Muscle of arm (tissue), 12 donors: ENCODE data around the gene PAOX. TPM values are rescaled to one million over a fixed set of nuclear protein-coding genes. Genes with fewer than 3 reads are reported as not detected.

ENCODE experiments used
- DNase-seq: peaks from one replicate; pipeline ENCODE4 v3.0.0-alpha.2; 2013
- polyA plus RNA-seq, 12 donors: library from polyadenylated mRNA; unstranded; fragments of 120-200 nt; gene quantifications; one replicate each; pipeline ENCODE4 v1.2.1, GENCODE V29; 2013; ENCODE audit not compliant: insufficient read length in 12 of 12

The PAOX gene
- polyA plus RNA-seq, 12 donors: 2.5 to 4.5 (median 3.6) TPM; not detected in 2

DNA sequence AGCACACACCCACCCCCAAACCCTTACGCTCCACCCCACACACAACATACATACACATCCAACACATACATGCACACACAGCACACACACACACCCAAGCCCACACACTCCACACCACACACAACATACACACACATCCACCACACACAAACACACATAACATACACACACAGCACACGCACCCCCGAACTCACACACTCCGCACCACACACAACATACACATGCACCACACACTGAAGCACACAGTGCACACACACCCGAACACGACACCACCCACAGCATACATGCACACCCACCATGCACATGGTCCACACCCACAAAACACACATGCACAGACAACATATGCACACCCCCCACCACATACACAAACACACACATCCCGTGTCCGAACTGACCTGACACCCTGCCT is 29.9 kb upstream of the PAOX start:
- DNase-seq: no peak

DNA sequence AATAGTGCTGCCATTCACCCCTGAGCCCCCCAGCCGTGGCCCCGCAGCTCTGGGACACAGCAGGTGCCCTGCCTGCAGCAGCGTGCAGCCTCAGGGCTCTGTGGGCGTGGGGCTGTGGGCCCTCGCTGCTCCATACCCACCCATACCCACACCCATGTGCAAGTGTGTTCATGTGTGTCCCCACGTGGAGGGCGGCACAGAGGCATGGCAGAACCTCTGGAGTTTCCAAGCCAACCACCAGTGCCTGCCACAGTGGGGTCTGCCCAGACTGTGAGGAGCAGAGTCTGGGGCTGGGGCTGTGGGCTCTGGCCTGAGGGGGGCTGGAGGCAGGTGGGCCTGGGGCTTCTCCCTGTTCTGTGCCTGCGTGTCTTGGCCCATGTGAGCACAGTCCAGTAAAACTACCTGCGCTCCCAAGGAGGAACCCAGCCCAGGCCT is 29.5 kb upstream of the PAOX start:
- DNase-seq: no peak

DNA sequence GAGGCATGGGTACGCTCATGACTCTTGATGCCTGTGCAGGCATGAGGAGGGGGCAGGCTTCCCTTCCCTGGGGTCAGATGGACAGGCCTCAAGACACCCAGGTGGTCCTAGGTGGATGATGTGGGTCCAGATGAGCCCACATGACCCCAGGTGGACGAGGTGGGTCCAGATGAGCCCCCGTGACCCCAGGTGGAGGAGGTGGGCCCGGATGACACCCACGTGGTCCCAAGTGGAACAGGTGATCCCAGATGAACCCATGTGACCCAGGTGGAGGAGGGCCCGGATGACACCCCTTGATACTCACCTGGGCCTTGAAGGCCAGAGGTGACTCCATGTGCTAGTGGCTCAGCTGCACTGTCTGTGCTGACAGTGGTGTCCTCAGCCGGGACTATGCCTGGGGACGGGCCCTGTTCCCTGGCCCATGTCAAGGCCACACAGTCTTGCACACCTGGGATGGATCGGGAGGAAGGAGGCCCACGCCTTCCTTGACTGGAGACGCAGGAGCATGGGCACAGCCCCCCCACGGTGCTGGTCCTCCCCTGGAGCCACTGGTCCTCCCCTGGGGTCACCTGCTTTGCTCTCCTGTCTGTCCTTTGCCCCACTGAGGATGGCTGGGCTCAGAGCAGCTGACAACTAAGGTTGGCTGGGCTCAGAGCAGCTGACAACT is 28.6 kb upstream of the PAOX start:
- no peak for DNase-seq

DNA sequence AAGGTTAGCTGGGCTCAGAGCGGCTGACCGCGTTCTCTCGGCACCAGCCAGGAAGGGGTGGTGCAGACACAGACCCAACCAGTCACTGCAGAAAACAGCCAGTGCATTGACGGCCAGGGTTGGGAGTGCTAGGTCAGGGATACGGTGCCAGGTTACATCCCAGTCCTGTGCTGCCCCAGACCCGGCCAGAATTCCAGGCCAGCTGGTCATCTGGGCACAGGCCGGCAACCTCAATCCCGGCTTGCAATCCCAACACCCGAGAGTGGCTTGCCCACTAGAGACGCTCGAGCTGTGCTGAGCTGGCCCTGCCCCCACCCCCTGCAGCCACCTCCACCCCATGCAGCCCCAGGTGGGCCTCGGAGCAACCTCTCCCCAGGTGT is 28.1 kb upstream of the PAOX start:
- DNase-seq: no peak

DNA sequence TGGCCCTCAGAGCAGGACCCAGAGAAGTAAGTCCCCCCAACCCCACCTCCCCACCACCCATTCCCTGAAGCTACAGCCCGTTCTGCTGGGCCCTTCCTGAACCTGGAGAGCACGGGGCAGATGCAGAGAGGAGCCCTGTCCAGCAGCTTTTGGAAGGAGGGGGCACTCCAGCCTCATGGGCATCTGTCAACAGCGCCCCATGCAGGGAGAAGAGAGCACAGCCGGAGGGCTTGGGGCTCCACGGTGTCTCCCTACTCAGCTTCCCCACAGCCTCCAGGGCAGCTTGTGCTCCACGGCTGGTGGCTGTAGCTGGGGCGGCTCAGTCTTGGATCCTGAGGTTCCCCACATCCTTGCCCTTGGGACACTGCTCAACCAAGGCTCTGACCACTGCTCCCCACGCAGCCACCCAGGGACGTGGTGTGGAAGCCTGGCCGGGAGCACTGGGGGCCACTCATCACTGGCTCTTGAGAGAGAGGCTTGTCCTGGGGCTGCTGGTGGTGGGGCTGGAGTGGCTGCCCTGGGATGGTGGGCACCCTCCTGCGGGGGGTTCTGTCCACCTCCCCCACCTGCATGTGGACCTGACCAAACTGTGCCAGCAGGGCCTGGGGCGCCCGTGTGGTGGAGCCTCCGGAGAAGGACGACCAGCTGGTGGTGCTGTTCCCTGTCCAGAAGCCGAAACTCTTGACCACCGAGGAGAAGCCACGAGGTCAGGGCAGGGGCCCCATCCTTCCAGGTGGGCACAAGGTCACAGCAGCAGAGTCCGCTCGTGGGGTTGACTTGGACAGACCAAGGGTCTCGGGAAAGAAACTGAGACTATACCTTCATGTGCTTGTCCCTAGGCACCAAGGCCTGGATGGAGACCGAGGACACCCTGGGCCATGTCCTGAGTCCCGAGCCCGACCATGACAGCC is 27.4 kb upstream of the PAOX start:
- DNase-seq: no peak

DNA sequence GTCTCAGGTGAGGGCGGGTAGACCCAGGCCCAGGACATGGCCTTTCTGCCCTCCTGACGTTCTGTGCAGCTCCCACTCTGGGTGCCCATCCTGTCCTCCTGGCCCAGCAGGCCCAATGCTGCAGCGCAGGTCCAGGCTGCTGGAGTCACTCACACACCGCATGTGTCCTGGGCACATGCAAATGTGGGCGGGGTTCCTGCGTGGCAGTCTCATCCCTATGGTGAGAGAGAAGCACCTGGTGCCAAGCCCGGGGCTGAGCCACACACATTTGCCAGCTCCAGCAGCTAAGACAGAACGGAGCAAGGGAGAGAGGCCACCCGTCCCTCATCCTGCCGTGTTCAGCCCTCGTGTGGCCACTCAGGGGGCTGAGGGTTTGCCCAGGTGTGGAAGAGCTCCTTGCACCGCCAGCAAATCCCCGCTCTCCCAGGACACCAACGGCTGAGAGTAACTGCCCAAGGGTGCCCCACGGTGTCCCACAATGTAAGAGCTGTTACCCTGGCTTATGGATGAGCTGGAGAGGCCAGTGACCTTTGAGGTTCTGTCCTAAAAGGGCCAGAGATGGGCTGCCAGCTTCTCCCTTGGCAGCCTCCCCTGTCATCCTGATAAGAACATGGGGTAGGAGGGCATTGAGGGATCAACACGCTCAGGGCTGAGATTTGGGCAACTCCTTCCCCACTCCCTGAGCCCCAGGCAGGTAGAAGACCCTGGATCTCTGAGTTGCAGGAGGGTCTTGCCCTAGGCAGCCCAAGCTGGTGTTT is 25.7 kb upstream of the PAOX start:
- no peak for DNase-seq

DNA sequence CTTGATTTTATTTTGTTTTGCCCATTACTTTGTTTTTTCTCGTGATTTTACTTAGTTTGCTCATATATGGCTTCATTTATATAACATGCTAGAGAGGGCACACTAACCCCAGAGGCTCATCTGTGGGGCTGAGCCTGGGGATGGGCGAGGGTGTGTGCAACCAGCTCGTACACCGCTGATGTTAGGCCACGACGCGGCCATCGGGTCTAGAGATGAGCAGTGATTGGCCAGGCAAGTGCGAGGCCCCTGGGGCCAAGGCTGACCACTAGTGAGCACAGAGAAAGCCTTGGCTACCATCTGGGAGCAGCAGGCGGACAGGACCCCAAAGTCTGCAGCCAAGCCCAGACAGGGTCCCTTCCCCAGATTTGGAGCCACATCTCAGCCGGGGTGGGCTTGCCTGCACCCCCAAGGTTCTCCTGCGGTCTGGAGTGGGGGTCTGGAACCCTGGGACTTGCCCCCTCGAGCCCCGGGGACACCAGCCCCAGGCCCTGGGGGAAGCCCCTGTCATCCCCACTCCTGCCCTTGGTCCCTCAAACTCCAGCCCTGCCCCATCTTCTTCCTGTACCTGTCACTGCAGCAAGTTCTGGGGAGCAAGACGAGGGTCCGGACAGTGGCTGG is 25.0 kb upstream of the PAOX start:
- no peak for DNase-seq

DNA sequence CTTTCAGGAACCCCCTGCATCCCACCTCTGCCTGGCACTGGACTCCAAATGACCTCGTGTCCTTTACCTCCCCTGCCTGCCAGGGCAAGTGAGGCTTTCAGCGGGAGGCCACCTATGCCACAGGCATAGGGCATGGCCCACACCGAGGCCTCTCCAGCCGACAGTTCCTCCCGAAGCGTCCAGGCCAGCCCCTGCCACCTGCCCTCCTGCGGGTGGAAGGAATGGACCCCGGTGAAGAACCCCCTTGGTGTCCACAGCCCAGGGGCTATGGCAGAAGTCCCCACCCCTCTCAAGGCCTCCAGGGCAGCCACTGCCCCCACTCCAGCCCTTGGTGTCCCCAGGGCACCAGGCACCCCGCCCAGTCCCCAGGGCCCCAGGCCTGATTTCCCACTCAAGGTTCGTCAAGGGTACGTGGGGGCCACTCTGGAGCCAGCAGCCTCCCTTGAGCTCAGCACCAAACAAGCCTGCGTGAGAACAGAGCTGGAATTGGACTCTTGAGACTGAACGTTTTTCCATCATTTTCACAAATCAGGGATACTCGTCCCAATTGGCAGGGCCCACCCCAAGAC is 24.3 kb upstream of the PAOX start:
- no peak for DNase-seq

DNA sequence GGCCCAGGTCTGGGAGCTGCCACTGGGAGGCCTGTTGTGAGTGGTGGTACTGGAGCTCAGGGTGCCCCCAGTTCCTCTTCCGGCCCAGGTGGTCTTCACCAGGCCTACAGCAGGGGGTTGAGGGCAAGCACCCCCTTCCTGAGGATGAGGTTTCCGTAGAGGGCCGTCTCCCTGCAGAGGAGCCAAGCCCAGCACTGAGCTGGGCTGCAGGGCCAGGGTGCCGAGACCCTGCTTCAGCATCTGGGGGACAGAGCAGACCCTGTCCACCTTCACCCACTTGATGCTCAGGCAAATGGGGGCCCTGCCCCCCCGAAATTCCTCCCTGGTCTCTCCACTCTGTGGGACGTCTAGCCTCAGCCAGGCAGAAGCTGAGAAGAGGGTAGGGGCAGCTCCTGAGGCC is 23.8 kb upstream of the PAOX start:
- DNase-seq: no peak

DNA sequence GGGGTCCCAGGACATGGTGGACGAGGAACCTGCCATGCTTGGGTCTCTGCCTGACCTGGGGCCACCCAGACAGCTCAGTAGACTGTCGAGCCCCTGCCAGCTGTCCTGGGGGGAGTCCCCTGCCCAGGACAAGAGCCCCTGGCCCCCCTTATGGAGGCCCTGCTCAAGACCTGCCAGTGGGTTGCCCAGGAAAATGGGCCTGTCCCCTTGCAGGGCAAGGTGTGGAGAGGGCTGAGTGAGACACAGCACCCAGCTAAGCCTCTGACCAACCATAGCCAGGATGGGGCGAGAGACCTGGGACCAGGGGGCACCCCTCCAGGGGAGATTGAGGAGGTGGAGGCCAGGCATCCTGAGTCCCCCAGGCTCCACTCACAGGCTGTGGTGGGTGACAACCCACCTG is 23.1 kb upstream of the PAOX start:
- DNase-seq: no peak

DNA sequence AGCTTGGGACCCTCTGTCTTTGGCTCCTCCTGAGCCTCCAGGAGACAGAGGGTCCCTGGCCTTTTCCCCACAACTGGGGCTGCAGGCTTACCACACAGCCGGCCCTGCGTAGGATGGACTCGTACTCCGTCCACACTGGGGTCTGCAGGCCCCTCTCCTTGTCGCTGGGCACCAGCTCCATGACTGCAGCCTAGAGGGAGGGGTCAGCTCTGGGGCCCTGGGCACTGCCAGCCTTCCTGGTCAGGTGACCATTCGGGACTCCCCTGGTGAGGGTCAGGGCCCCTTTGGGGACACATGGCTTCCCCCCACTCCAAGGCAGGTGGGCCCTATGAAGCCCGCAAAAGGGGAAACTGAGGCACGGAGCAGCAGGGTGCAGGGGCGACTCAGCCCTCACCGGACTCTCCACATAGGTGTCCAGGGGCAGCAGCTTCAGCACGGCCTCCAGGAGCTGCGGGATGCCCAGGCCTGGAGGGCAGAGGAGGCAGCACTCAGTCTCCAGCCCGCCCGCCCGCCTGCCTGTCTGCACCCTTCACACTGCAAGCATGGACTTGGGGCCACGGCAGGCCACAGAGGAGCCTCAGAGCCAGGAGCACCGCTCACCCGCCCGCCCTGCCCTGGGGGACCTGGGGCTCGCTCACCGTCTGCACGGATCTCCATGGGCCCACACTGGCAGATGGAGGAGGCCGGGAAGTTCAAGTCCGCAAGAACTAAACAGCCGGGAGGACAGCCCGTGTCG is 22.3 kb upstream of the PAOX start:
- no peak for DNase-seq

DNA sequence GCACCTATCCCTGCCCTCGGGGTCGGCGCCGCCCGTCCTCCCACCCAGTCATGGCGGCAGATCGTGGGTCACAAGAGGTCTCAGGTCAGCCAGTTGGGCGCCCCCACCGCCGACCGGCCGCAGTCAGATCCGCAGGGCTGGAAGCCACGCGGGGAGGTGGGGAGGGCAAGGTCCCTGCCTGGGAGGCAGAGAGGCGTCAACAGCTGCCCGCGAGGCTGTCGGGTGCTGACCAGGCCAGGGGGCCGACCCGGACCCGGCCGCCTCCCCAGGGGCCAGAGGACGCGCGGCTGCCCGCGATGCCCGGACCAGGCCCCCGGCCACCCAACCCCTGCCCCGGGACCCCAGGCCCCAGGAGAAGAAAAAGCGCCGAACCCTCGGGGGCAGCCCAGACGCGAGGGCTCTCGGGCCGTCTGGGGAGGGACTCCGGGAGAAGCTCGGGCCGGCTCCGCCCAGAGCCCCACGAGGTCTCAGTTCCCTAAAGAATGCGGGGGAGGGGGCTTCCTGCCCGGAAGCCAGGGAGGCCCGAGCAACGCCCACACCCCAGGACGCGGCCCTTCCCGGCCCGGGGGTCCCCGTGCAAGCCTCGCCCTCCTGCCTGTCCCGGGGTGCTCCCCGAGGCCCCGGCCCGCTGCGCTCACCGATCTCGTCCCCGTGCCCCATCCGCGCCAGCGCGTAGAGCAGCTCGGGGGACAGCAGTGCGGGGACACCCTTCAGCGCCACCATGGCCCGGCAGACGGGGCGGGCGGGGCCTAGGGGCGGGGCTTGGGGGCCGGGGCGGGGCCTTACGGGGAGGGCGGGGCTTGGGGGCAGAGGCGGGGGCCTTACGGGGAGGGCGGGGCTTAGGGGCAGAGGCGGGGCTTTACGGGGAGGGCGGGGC is 21.5 kb upstream of the PAOX start, which contains the start of gene FUOM:
TSS of gene FUOM (minus strand) at position 735 of the 877 bp plus-strand sequence. CDS start at position 723, 12 bp downstream.
- no peak for DNase-seq

DNA sequence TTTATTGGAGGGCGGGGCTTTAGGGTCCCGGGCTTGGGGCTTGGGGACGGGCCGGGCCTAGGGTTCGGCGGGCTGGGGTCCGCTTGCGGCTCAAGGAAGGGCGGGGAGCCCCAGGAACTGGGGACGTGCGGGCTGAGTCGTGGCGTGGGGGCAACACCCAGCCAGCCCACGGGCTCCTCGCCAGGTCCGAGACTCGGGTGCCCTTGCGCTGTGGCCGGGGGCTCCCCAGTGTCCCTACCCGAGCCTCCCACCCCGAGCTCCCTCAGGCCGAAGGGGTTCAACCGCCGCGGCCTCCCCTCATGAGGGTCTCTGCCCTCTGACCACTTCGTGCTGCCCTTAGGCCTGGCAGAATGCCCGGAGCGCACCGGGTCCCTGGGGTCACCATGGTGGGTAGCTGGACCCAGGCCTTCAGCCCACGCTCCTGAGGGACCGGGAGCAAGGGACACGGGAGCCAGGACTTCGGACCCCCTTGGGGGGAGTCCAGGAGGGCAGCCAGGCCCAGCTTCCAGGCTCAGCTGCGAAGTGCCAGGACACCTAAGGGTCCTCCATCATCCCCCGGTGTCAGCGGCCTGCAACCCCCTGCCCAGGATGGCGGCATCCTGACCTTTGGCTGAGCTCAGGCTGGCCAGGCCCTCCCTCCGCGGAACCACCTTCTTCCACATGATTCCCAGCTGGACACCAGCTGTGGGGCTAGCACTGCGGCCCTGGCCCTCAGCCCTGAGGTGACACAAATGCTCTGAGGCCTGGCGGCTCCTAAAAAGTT is 20.7 kb upstream of the PAOX start:
- DNase-seq: no peak

DNA sequence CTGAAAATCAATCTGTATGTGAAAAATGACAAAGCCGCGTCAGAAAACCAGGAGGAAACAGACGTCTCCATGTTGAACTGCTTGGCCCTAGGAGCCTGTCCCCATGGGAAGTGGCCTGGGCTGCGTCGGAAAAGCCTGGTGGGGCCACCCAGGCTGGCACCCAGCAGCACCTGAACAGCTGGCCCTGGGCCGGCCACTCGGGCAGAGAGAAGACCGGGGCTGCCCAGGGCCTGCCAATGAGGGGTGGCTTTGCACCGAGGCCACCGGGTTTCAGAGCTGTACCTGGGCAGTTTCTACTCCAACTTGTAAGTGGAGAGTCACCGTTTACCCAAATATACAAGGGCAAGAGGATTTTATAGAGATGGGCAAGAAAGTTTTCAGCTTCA is 20.1 kb upstream of the PAOX start:
- DNase-seq: no peak

DNA sequence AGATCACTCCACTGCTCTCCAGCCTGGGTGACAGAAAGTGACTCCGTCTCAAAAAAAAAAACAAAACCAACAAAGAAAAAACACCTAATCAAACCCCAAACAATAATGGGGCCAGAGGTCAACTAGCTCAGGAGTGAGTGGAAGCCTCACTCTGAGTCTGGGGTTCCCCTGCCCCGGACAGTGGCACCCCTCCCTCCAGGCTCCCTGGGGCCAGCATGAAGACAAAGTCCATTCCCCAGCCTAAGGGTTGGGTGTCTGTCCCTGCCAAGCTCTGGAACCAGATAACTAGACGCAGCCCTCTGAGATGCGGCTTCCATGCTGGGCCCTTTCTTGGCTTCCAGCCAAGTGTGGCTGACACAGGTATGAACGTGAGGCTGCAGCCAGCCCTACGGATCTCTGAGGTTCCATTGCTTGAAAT is 19.5 kb upstream of the PAOX start:
- DNase-seq: no peak

DNA sequence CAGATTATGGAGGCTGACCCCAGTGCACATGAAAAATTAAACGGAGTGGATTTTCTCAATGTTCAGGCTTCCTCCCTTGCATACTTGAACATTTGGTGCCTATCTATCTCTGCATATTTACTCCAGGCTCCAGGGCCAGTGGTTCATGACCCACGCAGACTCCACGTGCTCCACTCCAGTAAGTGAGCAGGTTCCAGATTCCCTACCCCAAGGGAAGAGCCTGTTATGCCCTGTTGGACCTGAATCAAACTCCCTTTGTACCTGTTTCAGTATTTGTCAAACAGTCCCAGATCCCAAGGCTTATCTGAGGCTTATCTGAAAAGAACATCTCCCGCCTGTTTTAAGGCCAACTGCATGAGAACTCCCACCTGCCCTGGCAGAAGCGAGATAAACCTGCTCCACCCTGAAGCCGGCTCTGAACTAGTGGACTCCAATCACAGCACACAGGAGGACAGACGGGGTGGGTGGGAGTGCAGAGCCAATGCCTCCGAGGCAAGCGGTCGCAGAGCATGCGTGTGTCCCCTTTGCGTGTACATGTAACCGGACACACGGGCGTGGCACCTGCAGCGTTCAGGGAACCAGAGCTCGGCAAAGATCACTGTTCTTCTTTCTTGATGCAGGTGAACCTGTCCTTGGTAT is 19.0 kb upstream of the PAOX start:
- DNase-seq: no peak

DNA sequence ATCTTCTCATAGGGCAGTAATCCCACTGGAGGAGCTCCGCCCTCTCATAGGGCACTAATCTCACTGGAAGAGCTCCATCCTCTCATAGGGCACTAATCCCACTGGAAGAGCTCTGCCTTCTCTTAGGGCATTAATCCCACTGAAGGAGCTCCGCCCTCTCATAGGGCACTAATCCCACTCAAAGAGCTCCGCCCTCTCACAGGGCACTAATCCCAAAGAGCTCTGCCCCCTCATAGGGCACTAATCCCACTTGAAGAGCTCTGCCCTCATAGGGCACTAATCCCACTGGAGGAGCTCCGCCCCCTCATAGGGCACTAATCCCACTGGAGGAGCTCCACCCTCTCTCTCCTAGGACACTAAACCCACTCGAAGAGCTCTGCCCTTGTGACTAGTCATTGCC is 17.8 kb upstream of the PAOX start:
- DNase-seq: no peak

DNA sequence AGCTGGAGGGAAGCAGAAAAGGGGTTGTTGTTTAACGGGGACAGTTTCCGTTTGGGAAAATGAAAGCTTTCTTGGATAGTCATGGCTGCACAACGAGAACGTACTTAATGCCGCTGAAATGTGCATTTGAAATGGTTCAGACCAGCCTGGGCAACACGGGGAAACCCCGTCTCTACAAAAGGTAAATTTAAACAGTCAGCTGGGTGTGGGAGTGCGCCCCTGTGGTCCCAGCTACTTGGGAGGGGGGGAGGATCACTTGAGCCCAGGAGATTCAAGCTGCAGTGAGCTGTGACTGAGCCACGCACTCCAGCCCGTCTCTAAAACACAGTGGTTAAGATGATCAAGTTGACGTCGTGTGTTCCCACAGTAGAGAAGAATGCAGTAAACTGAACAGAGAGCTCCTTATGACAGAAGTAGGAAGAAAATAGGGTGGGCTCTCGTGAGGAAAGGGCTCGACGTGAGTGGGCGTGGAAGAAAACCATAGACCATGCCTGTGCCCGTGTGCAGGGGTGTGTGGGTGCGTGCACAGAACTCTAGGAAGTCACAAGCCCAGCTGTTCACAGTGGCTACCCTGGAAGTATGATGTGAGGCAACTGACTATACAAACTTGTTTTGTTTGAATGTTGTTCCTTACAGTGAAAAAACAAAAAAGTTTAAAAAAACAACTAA is 17.2 kb upstream of the PAOX start:
- DNase-seq: no peak
